Measurements from ENCODE around the gene LMCD1. TPM values are rescaled to one million over a fixed set of nuclear protein-coding genes. Genes with fewer than 3 reads are reported as not detected.
A peak's percentile ranks its signal among the peaks of the same experiment; 100 is the strongest.

Gene LMCD1, protein sequence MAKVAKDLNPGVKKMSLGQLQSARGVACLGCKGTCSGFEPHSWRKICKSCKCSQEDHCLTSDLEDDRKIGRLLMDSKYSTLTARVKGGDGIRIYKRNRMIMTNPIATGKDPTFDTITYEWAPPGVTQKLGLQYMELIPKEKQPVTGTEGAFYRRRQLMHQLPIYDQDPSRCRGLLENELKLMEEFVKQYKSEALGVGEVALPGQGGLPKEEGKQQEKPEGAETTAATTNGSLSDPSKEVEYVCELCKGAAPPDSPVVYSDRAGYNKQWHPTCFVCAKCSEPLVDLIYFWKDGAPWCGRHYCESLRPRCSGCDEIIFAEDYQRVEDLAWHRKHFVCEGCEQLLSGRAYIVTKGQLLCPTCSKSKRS
- total RNA-seq = 40.1 and 60.1 TPM in 2 replicates
- polyA plus RNA-seq = 29.7 and 137 TPM in 2 replicates
- 33.1 and 156 TPM in 2 replicates for polyA plus RNA-seq (2012)
- polyA minus RNA-seq (ENCODE audit: low replicate concordance) = 22.1 and 94.8 TPM in 2 replicates

DNA sequence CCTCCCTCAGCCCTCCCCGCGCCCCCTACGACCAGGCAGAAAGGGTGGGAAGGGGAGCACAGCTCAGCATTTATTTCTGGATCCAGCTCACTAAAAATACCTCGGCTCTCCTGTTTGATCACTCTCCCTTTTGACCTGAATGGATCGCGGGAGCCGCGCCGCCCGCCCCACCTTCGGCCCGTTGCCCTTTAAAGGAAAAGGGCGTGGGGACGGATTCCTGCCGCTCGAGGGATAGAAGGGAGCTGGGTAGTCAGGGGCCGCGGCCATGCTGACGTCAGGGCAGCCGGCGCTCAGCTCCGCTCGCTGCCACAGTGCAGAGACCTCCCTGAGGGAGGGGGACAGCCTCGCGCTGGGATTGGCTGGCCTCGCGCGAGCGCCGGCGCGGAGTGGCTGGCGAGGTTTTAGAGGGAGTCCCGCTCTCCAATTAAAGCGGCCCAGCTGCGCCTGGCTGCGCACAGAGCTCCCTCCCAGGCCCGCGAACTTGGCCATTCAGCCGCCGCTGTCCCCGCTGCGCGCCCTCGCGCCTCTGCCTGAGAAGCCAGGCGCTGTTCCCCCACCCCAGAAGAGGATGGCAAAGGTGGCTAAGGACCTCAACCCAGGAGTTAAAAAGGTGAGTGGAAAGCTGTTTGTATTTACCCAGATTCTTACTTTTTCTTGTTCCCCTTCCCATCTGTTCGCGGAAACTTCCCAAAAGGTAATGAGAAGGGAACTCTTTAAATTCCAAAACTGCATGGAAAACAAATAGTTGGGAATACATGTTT lies at the start of gene LMCD1:
Gene LMCD1 (plus strand): TSS at position 453 of the 761 bp plus-strand sequence. CDS start 116 bp downstream, at position 569.
- no peaks in the 10 kb centered on the region for H3K27me3 ChIP-seq (ENCODE audit: control insufficient read depth, insufficient read depth, low read length)
- peak within 1 kb of the TSS; percentile 48 to 70 (median 60) for H3K4me3 ChIP-seq (replicated peaks in 1 of 4; ENCODE audit: control extremely low read depth in 1 of 4, insufficient read depth in 1 of 4, low read depth in 3 of 4, low read length in 4 of 4)
- H3K4me2 ChIP-seq (ENCODE audit: extremely low read depth, insufficient read depth, low read length) = peak within 1 kb of the TSS; percentile 82
- H3K4me1 ChIP-seq (ENCODE audit: control insufficient read depth, extremely low read depth, insufficient read depth, low read length) = peaks cover 25% of the 10 kb centered on the region
- peak within 1 kb of the TSS; percentile 78 for H3K9ac ChIP-seq (ENCODE audit: insufficient read depth, low read length)
- no peaks in the 10 kb centered on the region for H3K79me2 ChIP-seq (ENCODE audit: control insufficient read depth, insufficient read depth, low read length)
- H3K36me3 ChIP-seq (ENCODE audit: control insufficient read depth, insufficient read depth, low read length) = no peaks in the 10 kb centered on the region
- H4K20me1 ChIP-seq (ENCODE audit: control insufficient read depth, extremely low read depth, insufficient read depth, low read length) = no peaks in the 10 kb centered on the region
- no peaks in the 10 kb centered on the region for H3K9me3 ChIP-seq (ENCODE audit: control insufficient read depth, insufficient read depth, low read depth, low read length)
- TF ChIP-seq, protein P1, sequence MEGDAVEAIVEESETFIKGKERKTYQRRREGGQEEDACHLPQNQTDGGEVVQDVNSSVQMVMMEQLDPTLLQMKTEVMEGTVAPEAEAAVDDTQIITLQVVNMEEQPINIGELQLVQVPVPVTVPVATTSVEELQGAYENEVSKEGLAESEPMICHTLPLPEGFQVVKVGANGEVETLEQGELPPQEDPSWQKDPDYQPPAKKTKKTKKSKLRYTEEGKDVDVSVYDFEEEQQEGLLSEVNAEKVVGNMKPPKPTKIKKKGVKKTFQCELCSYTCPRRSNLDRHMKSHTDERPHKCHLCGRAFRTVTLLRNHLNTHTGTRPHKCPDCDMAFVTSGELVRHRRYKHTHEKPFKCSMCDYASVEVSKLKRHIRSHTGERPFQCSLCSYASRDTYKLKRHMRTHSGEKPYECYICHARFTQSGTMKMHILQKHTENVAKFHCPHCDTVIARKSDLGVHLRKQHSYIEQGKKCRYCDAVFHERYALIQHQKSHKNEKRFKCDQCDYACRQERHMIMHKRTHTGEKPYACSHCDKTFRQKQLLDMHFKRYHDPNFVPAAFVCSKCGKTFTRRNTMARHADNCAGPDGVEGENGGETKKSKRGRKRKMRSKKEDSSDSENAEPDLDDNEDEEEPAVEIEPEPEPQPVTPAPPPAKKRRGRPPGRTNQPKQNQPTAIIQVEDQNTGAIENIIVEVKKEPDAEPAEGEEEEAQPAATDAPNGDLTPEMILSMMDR (conservative IDR thresholded peaks at IDR 0.05 in 1 of 2, IDR thresholded peaks at IDR 0.05 in 1 of 2; ENCODE audit: low read depth in 1 of 2, low read length in 2 of 2) = peak in 1 of 2 donors; percentile 32
- TF ChIP-seq EZH2 (IDR thresholded peaks at IDR 0.05; ENCODE audit: low read length, missing control alignments) = no peak
- peak; percentile 95 to 98 for DNase-seq (ENCODE audit: low read depth in 2 of 2)
- H2AFZ ChIP-seq (ENCODE audit: low read length) = peak within 1 kb of the TSS; percentile 37
- peak within 1 kb of the TSS; percentile 91 for H3K27ac ChIP-seq (ENCODE audit: insufficient read depth, low read length)

DNA sequence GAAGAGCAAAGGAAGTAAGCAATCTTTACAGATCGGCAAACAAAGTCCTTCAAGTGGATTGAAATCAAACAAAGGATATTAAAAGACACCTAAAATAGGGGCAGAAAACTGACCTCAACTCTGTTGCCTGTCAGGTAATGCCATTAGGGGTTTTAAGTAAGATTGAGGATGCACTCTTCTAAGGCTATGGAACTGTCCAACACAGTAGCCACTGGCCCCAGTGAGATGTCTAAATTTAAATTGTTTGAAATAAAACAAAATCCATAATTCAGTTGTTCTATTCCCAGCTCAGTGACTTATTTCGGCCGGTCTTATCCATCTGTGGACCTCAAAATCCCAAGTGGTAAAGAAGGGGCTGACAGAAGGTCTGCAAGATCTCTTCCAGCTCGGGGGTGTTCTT lies 49.5 kb upstream of the LMCD1 start:
- Histone ChIP-seq H3K4me2 (ENCODE audit: extremely low read depth, insufficient read depth, low read length) (no peak overlapping the region), H3K9me3 (ENCODE audit: control insufficient read depth, insufficient read depth, low read depth, low read length) (no peaks in the 10 kb centered on the region), H3K36me3 (ENCODE audit: control insufficient read depth, insufficient read depth, low read length) (no peaks in the 10 kb centered on the region), H4K20me1 (ENCODE audit: control insufficient read depth, extremely low read depth, insufficient read depth, low read length) (no peaks in the 10 kb centered on the region), H3K4me3 (replicated peaks in 1 of 4; ENCODE audit: control extremely low read depth in 1 of 4, insufficient read depth in 1 of 4, low read depth in 3 of 4, low read length in 4 of 4) (no peak overlapping the region), H3K4me1 (ENCODE audit: control insufficient read depth, extremely low read depth, insufficient read depth, low read length) (peaks cover 16% of the 10 kb centered on the region), H3K27ac (ENCODE audit: insufficient read depth, low read length) (no peak overlapping the region), H3K27me3 (ENCODE audit: control insufficient read depth, insufficient read depth, low read length) (no peaks in the 10 kb centered on the region), H3K9ac (ENCODE audit: insufficient read depth, low read length) (no peak overlapping the region), H3K79me2 (ENCODE audit: control insufficient read depth, insufficient read depth, low read length) (no peaks in the 10 kb centered on the region), H2AFZ (ENCODE audit: low read length) (no peak overlapping the region)
- no peak for DNase-seq (ENCODE audit: low read depth in 2 of 2)
- TF ChIP-seq, protein P1 (conservative IDR thresholded peaks at IDR 0.05 in 1 of 2, IDR thresholded peaks at IDR 0.05 in 1 of 2; ENCODE audit: low read depth in 1 of 2, low read length in 2 of 2) = no peak
- no peak for TF ChIP-seq EZH2 (IDR thresholded peaks at IDR 0.05; ENCODE audit: low read length, missing control alignments)

DNA sequence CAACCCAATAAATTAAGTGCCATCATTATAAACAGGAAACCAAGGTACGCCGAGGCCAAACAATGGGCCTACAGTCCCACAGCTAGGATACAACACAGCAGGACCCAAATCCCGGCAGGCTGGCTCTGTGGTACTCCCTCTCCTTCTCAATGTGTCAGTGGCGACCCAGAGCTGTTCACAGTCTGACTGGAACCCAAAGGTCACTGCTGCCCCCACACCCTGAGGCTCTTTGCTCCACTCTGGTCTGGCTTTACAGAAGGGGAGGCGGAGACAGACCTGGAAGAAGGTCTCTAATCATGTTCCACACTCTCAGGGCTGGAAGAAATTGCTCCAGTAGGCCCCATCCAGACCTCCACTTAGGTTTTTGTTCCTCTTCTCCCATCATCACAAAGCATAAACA lies 48.5 kb upstream of the LMCD1 start:
- no peak for TF ChIP-seq EZH2 (IDR thresholded peaks at IDR 0.05; ENCODE audit: low read length, missing control alignments)
- Histone ChIP-seq H3K27ac (ENCODE audit: insufficient read depth, low read length) (no peak overlapping the region), H3K4me3 (replicated peaks in 1 of 4; ENCODE audit: control extremely low read depth in 1 of 4, insufficient read depth in 1 of 4, low read depth in 3 of 4, low read length in 4 of 4) (no peak overlapping the region), H2AFZ (ENCODE audit: low read length) (no peak overlapping the region), H3K4me1 (ENCODE audit: control insufficient read depth, extremely low read depth, insufficient read depth, low read length) (peaks cover 21% of the 10 kb centered on the region), H3K27me3 (ENCODE audit: control insufficient read depth, insufficient read depth, low read length) (no peaks in the 10 kb centered on the region), H3K9ac (ENCODE audit: insufficient read depth, low read length) (no peak overlapping the region), H3K79me2 (ENCODE audit: control insufficient read depth, insufficient read depth, low read length) (no peaks in the 10 kb centered on the region), H4K20me1 (ENCODE audit: control insufficient read depth, extremely low read depth, insufficient read depth, low read length) (no peaks in the 10 kb centered on the region), H3K9me3 (ENCODE audit: control insufficient read depth, insufficient read depth, low read depth, low read length) (no peaks in the 10 kb centered on the region), H3K4me2 (ENCODE audit: extremely low read depth, insufficient read depth, low read length) (no peak overlapping the region), H3K36me3 (ENCODE audit: control insufficient read depth, insufficient read depth, low read length) (no peaks in the 10 kb centered on the region)
- no peak for DNase-seq (ENCODE audit: low read depth in 2 of 2)
